Gastroesophageal sphincter (tissue), 3 donors: ENCODE data around the gene PPM1H.

ENCODE experiments used
- CTCF ChIP-seq, 4 experiments: fragments of 200-600 bp in 2 of 4; fragments of 450-650 bp in 2 of 4; sonication (generic) in 1 of 4; IDR thresholded peaks; one replicate each; pipeline ENCODE4 v1.5.1; 2017 to 2019; ENCODE audit warnings: antibody characterized with exemption in 4 of 4, mild to moderate bottlenecking in 2 of 4, moderate library complexity in 2 of 4
- POLR2AphosphoS5 ChIP-seq: sonication (generic); formaldehyde crosslinking; IDR thresholded peaks from one replicate; pipeline ENCODE4 v1.6.1; 2017; ENCODE audit warnings: antibody characterized with exemption

GRCh38 chr12:62689042-62689839 is 245.7 kb downstream of the PPM1H start:
- no peak for TF ChIP-seq CTCF (IDR thresholded peaks at IDR 0.05)
- no peak for TF ChIP-seq POLR2AphosphoS5
